SK-N-SH (cell line): Measurements from ENCODE around the gene GPR160. TPM values are rescaled to one million over a fixed set of nuclear protein-coding genes. Genes with fewer than 3 reads are reported as not detected.

Source experiments
- CTCF ChIA-PET: fragments of 300-600, 350-600 bp; formaldehyde crosslinking; extraction: SDS; loops from one replicate; lab custom pipeline; 2021; lab: Yijun Ruan, JAX
- POLR2A ChIA-PET: fragments of 350-600 bp; sonication (Branson Sonifier 250); formaldehyde crosslinking; extraction: SDS; loops from one replicate; lab custom pipeline; 2020; ENCODE audit warnings: antibody characterized with exemption, inconsistent platforms; lab: Yijun Ruan, JAX
- DNase-seq: peaks from one replicate; pipeline ENCODE4 v3.0.0; 2012
- H2AFZ ChIP-seq: fragments of 200-600 bp; sonication (generic); 2 replicates; pipeline ENCODE4 v1.8.1; 2016; ENCODE audit warnings: antibody characterized with exemption, mild to moderate bottlenecking, low read depth
- H3F3A ChIP-seq: fragments of 200-600 bp; sonication (generic); replicated peaks from 2 replicates; pipeline ENCODE3; 2016; ENCODE audit warnings: antibody characterized with exemption, mild to moderate bottlenecking; ENCODE audit not compliant: insufficient read depth
- H3K27ac ChIP-seq, 2 experiments: fragments of 200-500 bp in 1 of 2; fragments of 200-600 bp in 1 of 2; sonication (Bioruptor generic) in 1 of 2; sonication (generic), shearing (Covaris generic) in 1 of 2; 2 replicates each; pipeline versions ENCODE4 v1.5.1 to v1.6.1; 2014 to 2016; ENCODE audit warnings: low read depth in 2 of 2, inconsistent platforms in 1 of 2, low read length in 1 of 2, mild to moderate bottlenecking in 1 of 2, mixed read lengths in 1 of 2
- H3K27me3 ChIP-seq: fragments of 200-600 bp; sonication (generic), shearing (Covaris generic); 2 replicates; pipeline ENCODE4 v1.6.1; 2016; ENCODE audit warnings: mixed run types; ENCODE audit not compliant: insufficient read depth
- H3K36me3 ChIP-seq, 2 experiments: fragments of 200-500 bp in 1 of 2; fragments of 200-600 bp in 1 of 2; sonication (Bioruptor generic) in 1 of 2; sonication (generic) in 1 of 2; replicated peaks in 1 of 2; 2 replicates each; pipeline versions ENCODE3 to v1.5.1; 2014 to 2016; ENCODE audit warnings: low read length in 1 of 2, mild to moderate bottlenecking in 1 of 2; ENCODE audit not compliant: insufficient read depth in 2 of 2, control insufficient read depth in 1 of 2
- H3K4me1 ChIP-seq, 2 experiments: fragments of 200-500 bp in 1 of 2; fragments of 200-600 bp in 1 of 2; sonication (Bioruptor generic) in 1 of 2; sonication (generic), shearing (Covaris generic) in 1 of 2; 2 replicates each; pipeline versions ENCODE4 v1.5.1 to v1.6.1; 2014 to 2016; ENCODE audit warnings: low read depth in 1 of 2, low read length in 1 of 2, mixed run types in 1 of 2; ENCODE audit not compliant: insufficient read depth in 2 of 2, control insufficient read depth in 1 of 2
- H3K4me2 ChIP-seq: fragments of 200-600 bp; sonication (generic), shearing (Covaris generic); 2 replicates; pipeline ENCODE4 v1.6.1; 2017; ENCODE audit warnings: mixed run types
- H3K4me3 ChIP-seq, 2 experiments: fragments of 200-500 bp in 1 of 2; fragments of 200-600 bp in 1 of 2; sonication (Bioruptor generic) in 1 of 2; sonication (generic), shearing (Covaris generic) in 1 of 2; 2 replicates each; pipeline versions ENCODE4 v1.5.1 to v1.8.1; 2014 to 2016; ENCODE audit warnings: low read depth in 2 of 2, inconsistent platforms in 1 of 2, low read length in 1 of 2, mild to moderate bottlenecking in 1 of 2, mixed read lengths in 1 of 2, moderate library complexity in 1 of 2
- H3K79me2 ChIP-seq: fragments of 200-600 bp; sonication (generic); 2 replicates; pipeline ENCODE4 v1.8.1; 2017; ENCODE audit warnings: mild to moderate bottlenecking; ENCODE audit not compliant: insufficient read depth
- H3K9ac ChIP-seq: fragments of 200-600 bp; sonication (generic); 2 replicates; pipeline ENCODE4 v1.6.1; 2017; ENCODE audit warnings: mixed run types
- H3K9me2 ChIP-seq: fragments of 200-600 bp; sonication (generic); 2 replicates; pipeline ENCODE4 v1.6.1; 2017; ENCODE audit warnings: mixed run types
- H3K9me3 ChIP-seq: fragments of 200-600 bp; sonication (generic); 2 replicates; pipeline ENCODE4 v1.6.1; 2017; ENCODE audit warnings: mixed run types, mild to moderate bottlenecking, moderate library complexity
- H4K20me1 ChIP-seq: fragments of 200-600 bp; sonication (generic); 2 replicates; pipeline ENCODE4 v1.6.1; 2017; ENCODE audit warnings: mild to moderate bottlenecking, mixed run types; ENCODE audit not compliant: insufficient read depth
- CTCF ChIP-seq: fragments of 200-600 bp; sonication (generic); IDR thresholded peaks from 2 replicates; pipeline ENCODE4 v1.6.1; 2017; ENCODE audit warnings: antibody characterized with exemption, mild to moderate bottlenecking, moderate library complexity
- EP300 ChIP-seq, 2 experiments: IDR thresholded peaks; 2 replicates each; pipeline versions ENCODE4 v1.4.0 to v1.6.1; 2012; ENCODE audit warnings: borderline replicate concordance in 1 of 2, low read depth in 1 of 2, low read length in 1 of 2
- FOSL2 ChIP-seq: IDR thresholded peaks from 2 replicates; pipeline ENCODE4 v1.4.0; 2012; ENCODE audit warnings: low read depth, mild to moderate bottlenecking, moderate library complexity, borderline replicate concordance
- FOXM1 ChIP-seq: IDR thresholded peaks from 2 replicates; pipeline ENCODE4 v1.4.0; 2012; ENCODE audit warnings: low read depth, mild to moderate bottlenecking
- GATA2 ChIP-seq: sonication (generic); formaldehyde crosslinking; IDR thresholded peaks from 2 replicates; pipeline ENCODE4 v1.5.0; 2020; ENCODE audit warnings: mild to moderate bottlenecking, missing genetic modification reagents
- IRF3 ChIP-seq: fragments of 150-350 bp; IDR thresholded peaks from 2 replicates; pipeline ENCODE4 v1.6.1; 2016; ENCODE audit warnings: mild to moderate bottlenecking, low read depth, low read length
- MAX ChIP-seq: IDR thresholded peaks from 2 replicates; pipeline ENCODE4 v1.4.0; 2012; ENCODE audit warnings: low read depth
- PBX3 ChIP-seq: IDR thresholded peaks from 2 replicates; pipeline ENCODE4; 2012
- RCOR1 ChIP-seq: fragments of 150-350 bp; IDR thresholded peaks from 2 replicates; pipeline ENCODE4 v1.6.1; 2017; ENCODE audit warnings: antibody characterized with exemption, low read length
- REST ChIP-seq: IDR thresholded peaks from 2 replicates; pipeline ENCODE4 v1.6.1; 2012; ENCODE audit warnings: mild to moderate bottlenecking, low read depth, low read length, moderate library complexity
- SIN3A ChIP-seq: IDR thresholded peaks from 2 replicates; pipeline ENCODE4 v1.6.1; 2012; ENCODE audit warnings: low read depth, mild to moderate bottlenecking, low read length, moderate library complexity, borderline replicate concordance
- SMC3 ChIP-seq: IDR thresholded peaks from 2 replicates; pipeline ENCODE4 v1.6.1; 2012; ENCODE audit warnings: low read depth, low read length, improper control_type of control experiment
- TCF12 ChIP-seq: IDR thresholded peaks from 2 replicates; pipeline ENCODE4 v1.4.0; 2012
- USF1 ChIP-seq: IDR thresholded peaks from 2 replicates; pipeline ENCODE4 v1.4.0; 2012; ENCODE audit warnings: low read depth, borderline replicate concordance
- ZBTB33 ChIP-seq: IDR thresholded peaks from 2 replicates; pipeline ENCODE4 v1.4.0; 2012; ENCODE audit warnings: low read depth, borderline replicate concordance
- WGBS: methylation state at CpG from one replicate; pipeline ENCODE4 v1.1.6; 2017; ENCODE audit warnings: low lambda C conversion rate; 5-methylcytosine and 5-hydroxymethylcytosine counted together
- polyA plus RNA-seq, 3 experiments: library from polyadenylated mRNA; depleted of rRNA; stranded (reverse); fragments of >200 nt; gene quantifications; 2 replicates each; pipeline ENCODE4 v1.2.3, GENCODE V29; 2012

Gene GPR160
- polyA plus RNA-seq, 1 of the 3 experiments (the other 2 are of a cell fraction): 0.31 TPM

- no peak for TF ChIP-seq REST
- TF ChIP-seq ZBTB33: no peak
- no peak for TF ChIP-seq MAX
- TF ChIP-seq RCOR1: no peak
Observed at GRCh38 chr3:170010498-170010897, 27.3 kb upstream of the GPR160 start (continued).

GRCh38 chr3:170012683-170013400, 25.0 kb upstream of the GPR160 start:
- H3K4me3 ChIP-seq: no peak overlapping the region
- no peaks in the 10 kb centered on the region for H3K79me2 ChIP-seq
- no peaks in the 10 kb centered on the region for H4K20me1 ChIP-seq
- H3K9me2 ChIP-seq: no peaks in the 10 kb centered on the region
- no peak for DNase-seq
- H3K36me3 ChIP-seq: no peaks in the 10 kb centered on the region
- H3K4me1 ChIP-seq: no peaks in the 10 kb centered on the region
- POLR2A ChIA-PET: no interaction called here
- no peak overlapping the region for H3K4me2 ChIP-seq
- no peak overlapping the region for H3K27ac ChIP-seq
- H3K9me3 ChIP-seq: no peaks in the 10 kb centered on the region
- 38% methylated on average over 7 of the region's 7 CpGs for WGBS
- H3F3A ChIP-seq: no peaks in the 10 kb centered on the region
- no peak overlapping the region for H2AFZ ChIP-seq
- CTCF ChIA-PET: no interaction called here
- no peaks in the 10 kb centered on the region for H3K27me3 ChIP-seq
- H3K9ac ChIP-seq: no peak overlapping the region
- TF ChIP-seq EP300 (IDR thresholded peaks at IDR 0.05; ENCODE audit: borderline replicate concordance in 1 of 2, low read depth in 1 of 2, low read length in 1 of 2) (no peak), FOSL2 (no peak), CTCF (no peak), IRF3 (no peak), SMC3 (no peak), GATA2 (CRISPR knock-in tag) (no peak), TCF12 (no peak), SIN3A (no peak), ZBTB33 (no peak), FOXM1 (no peak), PBX3 (no peak), MAX (no peak), USF1 (no peak)
